Common myeloid progenitor, CD34-positive (primary cell): ENCODE data around the gene GMPR.

ENCODE experiments used
- CTCF ChIA-PET: fragments of 350-600 bp; sonication (Branson Sonifier 250); formaldehyde crosslinking; loops from one replicate; lab custom pipeline; 2021; ENCODE audit warnings: antibody characterized with exemption; lab: Charles Lee
- POLR2A ChIA-PET: fragments of 350-600 bp; sonication (Branson Sonifier 250); formaldehyde crosslinking; loops from one replicate; lab custom pipeline; 2021; ENCODE audit warnings: antibody characterized with exemption; lab: Charles Lee
- DNase-seq, 3 donors: peaks; one replicate each; pipeline versions ENCODE4 v3.0.0 to v3.0.0-alpha.2; 2013
- H3K27ac ChIP-seq, 2 experiments: 1 replicate in 1 of 2; 2 replicates in 1 of 2; pipeline ENCODE4 v1.7.0; 2013; ENCODE audit warnings: inconsistent platforms in 2 of 2, low read length in 2 of 2, mild to moderate bottlenecking in 2 of 2, low read depth in 1 of 2, moderate library complexity in 1 of 2; ENCODE audit not compliant: severe bottlenecking in 2 of 2, insufficient read depth in 1 of 2, poor library complexity in 1 of 2
- H3K27me3 ChIP-seq, 5 experiments: replicated peaks in 2 of 5; 1 replicate in 3 of 5; 2 replicates in 2 of 5; pipeline versions ENCODE4 v1.6.1 to v1.7.0; 2013; ENCODE audit warnings: low read length in 4 of 5, mild to moderate bottlenecking in 2 of 5, moderate library complexity in 2 of 5, inconsistent platforms in 1 of 5; ENCODE audit not compliant: insufficient read depth in 5 of 5, control insufficient read depth in 4 of 5
- H3K36me3 ChIP-seq, 4 experiments: 1 replicate in 2 of 4; 2 replicates in 2 of 4; pipeline versions ENCODE4 v1.6.1 to v1.7.0; 2013; ENCODE audit warnings: low read length in 3 of 4, control low read depth in 1 of 4, mild to moderate bottlenecking in 1 of 4; ENCODE audit not compliant: control insufficient read depth in 4 of 4, insufficient read depth in 4 of 4
- H3K4me1 ChIP-seq, 4 experiments: 1 replicate in 3 of 4; 2 replicates in 1 of 4; pipeline versions ENCODE4 v1.6.1 to v1.7.1; 2013; ENCODE audit warnings: low read length in 3 of 4, mild to moderate bottlenecking in 3 of 4, control low read depth in 1 of 4, inconsistent platforms in 1 of 4, moderate library complexity in 1 of 4; ENCODE audit not compliant: control insufficient read depth in 4 of 4, insufficient read depth in 4 of 4; ENCODE audit errors: control extremely low read depth in 1 of 4
- H3K4me3 ChIP-seq, 7 experiments: 1 replicate in 4 of 7; 2 replicates in 3 of 7; pipeline versions ENCODE4 v1.5.1 to v1.7.0; 2013; ENCODE audit warnings: mild to moderate bottlenecking in 7 of 7, low read length in 6 of 7, moderate library complexity in 6 of 7, inconsistent platforms in 2 of 7, low read depth in 2 of 7, control low read depth in 1 of 7; ENCODE audit not compliant: insufficient read depth in 4 of 7, control insufficient read depth in 1 of 7; ENCODE audit errors: extremely low read depth in 1 of 7
- H3K9me3 ChIP-seq, 5 experiments: 1 replicate in 4 of 5; 2 replicates in 1 of 5; pipeline versions ENCODE4 v1.6.1 to v1.7.1; 2013; ENCODE audit warnings: low read length in 4 of 5, mild to moderate bottlenecking in 2 of 5, inconsistent platforms in 1 of 5, low read depth in 1 of 5, moderate library complexity in 1 of 5; ENCODE audit not compliant: control insufficient read depth in 4 of 5, insufficient read depth in 2 of 5; ENCODE audit errors: control extremely low read depth in 1 of 5
- WGBS: methylation state at CpG from one replicate; pipeline ENCODE4 v1.1.5; 2013; ENCODE audit not compliant: insufficient coverage; 5-methylcytosine and 5-hydroxymethylcytosine counted together

Gene GMPR

DNA sequence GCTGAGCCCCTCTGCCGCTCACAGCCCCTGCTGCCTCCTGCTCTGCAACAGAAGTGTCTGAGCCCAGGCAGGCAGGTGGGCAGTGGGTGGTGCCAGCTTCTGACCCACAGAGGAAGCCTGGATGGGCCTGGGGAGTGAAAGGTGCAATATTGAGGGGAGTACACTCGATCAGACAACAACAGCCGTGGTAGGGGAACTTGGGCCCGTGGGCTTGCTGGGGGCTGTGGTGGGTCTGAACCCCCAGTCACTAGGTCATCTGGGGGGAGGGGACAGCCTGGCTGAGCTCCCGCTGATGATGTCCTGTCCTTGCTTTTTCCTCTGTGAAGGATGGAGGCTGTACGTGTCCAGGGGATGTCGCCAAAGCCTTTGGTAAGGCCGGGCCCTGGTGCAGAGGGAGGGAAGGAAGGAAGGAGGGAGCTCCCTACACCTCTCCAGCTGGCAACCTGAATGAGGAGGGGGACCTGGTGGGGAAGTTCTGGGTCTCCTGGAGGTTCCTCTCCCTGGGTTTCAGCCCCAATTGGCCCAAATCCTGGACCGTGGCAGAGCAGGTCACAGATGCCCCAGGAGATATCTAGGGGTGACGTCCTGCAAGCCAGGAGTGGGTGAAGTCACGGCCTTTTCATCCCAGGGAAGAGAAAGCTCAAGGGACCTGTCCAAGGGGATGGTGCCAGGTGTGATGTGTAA is 47.2 kb downstream of the GMPR start:
- 91% methylated on average over 6 of the region's 11 CpGs for WGBS
- H3K36me3 ChIP-seq, result peaks cover 0 to 21% (median 12%) of the 10 kb centered on the region in 4 experiments
- no peak overlapping the region for H3K27ac ChIP-seq
- POLR2A ChIA-PET, result no interaction called here
- no peak overlapping the region for H3K4me3 ChIP-seq
- CTCF ChIA-PET, result interaction anchor here (1.1 to 2.7 kb wide), 2 partner anchors 17 to 32 kb away, joined by 3 to 8 read pairs; no protein-coding TSS in a partner anchor
- no peak for DNase-seq
- H3K27me3 ChIP-seq, result no peaks in the 10 kb centered on the region
- no peaks in the 10 kb centered on the region for H3K9me3 ChIP-seq
- no peaks in the 10 kb centered on the region for H3K4me1 ChIP-seq

DNA sequence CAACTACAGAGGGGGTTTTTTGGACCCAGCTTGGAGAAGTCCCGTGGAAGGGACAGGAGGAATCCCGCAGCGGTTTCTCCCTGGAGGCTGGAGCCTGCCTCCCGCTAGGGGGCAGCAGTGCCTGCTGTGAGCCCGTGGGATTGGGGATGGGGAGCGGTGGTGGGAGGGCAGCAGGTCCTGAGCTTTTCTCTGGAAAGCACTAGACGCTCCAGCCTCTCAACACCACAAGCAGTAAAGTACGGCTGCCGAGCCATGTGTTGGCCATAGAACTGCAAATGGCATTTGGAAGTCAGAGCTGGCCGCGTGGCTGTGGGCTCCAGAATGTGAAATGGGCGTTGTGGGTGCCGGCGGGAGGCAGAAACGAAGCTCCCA is 47.8 kb downstream of the GMPR start:
- no peaks in the 10 kb centered on the region for H3K9me3 ChIP-seq
- no peaks in the 10 kb centered on the region for H3K4me1 ChIP-seq
- H3K36me3 ChIP-seq, result peaks cover 0 to 23% (median 9%) of the 10 kb centered on the region in 4 experiments
- no peak overlapping the region for H3K4me3 ChIP-seq
- no peak overlapping the region for H3K27ac ChIP-seq
- DNase-seq, result no peak
- no peaks in the 10 kb centered on the region for H3K27me3 ChIP-seq
- ChIA-PET CTCF (interaction anchor here (0.7 to 2.7 kb wide), 2 partner anchors 16 to 31 kb away, joined by 3 to 8 read pairs; no protein-coding TSS in a partner anchor), POLR2A (no interaction called here)
- 89% methylated on average over 12 of the region's 15 CpGs for WGBS

DNA sequence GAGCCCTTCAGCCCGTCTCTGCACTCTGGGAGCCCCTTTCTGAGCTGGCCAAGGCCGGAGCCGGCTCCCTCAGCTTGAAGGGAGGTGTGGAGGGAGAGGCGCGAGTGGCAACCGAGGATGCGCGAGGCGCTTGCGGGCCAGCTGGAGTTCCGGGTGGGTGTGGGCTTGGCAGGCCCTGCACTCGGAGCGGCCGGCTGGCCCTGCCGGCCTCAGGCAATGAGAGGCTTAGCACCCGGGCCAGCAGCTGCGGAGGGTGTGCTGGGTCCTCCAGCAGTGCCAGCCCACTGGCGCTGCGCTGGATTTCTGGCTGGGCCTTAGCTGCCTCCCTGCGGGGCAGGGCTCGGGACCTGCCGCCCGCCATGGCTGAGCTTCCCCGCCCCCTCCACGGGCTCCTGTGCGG is 49.8 kb downstream of the GMPR start:
- no peak for DNase-seq
- no peak overlapping the region for H3K27ac ChIP-seq
- H3K27me3 ChIP-seq, result no peaks in the 10 kb centered on the region
- ChIA-PET CTCF (interaction anchor here (0.9 to 1.2 kb wide), 3 partner anchors 14 to 41 kb away, joined by 3 read pairs; no protein-coding TSS in a partner anchor), POLR2A (no interaction called here)
- H3K36me3 ChIP-seq, result peaks cover 0 to 29% (median 17%) of the 10 kb centered on the region in 4 experiments
- no peaks in the 10 kb centered on the region for H3K4me1 ChIP-seq
- no peak overlapping the region for H3K4me3 ChIP-seq
- 98% methylated on average over 23 of the region's 26 CpGs for WGBS
- H3K9me3 ChIP-seq, result no peaks in the 10 kb centered on the region

DNA sequence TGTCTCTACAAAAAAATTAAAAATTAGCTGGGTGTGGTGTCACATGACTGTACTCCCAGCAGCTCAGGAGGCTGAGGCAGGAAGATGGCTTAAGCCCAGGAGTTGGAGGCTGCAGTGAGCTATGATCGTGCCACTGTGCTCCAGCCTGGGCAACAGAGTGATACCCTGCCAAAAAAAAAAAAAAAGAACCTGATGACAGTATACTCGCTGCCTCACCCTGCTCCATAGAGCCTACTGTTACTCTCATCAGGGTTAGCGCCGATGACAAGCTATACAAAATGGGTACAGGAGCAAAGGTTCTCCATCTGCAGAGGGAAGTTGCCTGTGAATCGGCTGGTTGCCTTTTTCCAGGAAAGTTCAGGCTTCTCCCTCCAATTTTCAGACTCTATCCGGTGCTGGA is 53.4 kb downstream of the GMPR start:
- DNase-seq, result no peak
- Histone ChIP-seq H3K4me3 (no peak overlapping the region), H3K4me1 (no peaks in the 10 kb centered on the region), H3K9me3 (no peaks in the 10 kb centered on the region), H3K36me3 (peaks cover 2 to 30% (median 20%) of the 10 kb centered on the region in 4 experiments), H3K27me3 (no peaks in the 10 kb centered on the region), H3K27ac (no peak overlapping the region)
- 100% methylated on average over 2 of the region's 6 CpGs for WGBS
- CTCF ChIA-PET, result interaction anchor here (0.7 kb wide), 1 partner anchor 15 kb away, joined by 3 read pairs; no protein-coding TSS in a partner anchor
- POLR2A ChIA-PET, result no interaction called here

DNA sequence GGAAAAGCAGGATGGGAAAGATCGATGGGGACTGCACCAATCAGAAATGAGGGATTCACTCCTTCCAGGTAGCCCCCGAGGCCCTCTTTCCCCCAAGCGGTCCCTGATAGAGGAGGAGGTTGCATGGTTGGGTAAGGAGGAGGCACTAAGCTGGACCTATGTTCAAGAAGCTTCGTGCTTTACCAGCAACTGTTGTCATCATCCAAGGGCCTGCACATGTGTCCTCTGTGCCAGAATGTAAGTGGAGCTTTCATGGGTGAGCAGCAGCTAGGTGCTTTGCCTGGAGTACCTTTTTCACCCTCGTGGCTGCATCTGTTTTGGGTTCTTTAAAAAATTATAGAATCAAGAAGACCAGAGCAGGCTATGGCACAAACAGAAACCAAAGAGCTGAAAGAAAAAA is 54.0 kb downstream of the GMPR start:
- Histone ChIP-seq H3K4me3 (no peak overlapping the region), H3K27me3 (no peaks in the 10 kb centered on the region), H3K27ac (no peak overlapping the region), H3K36me3 (peaks cover 2 to 28% (median 22%) of the 10 kb centered on the region in 4 experiments), H3K9me3 (no peaks in the 10 kb centered on the region), H3K4me1 (no peaks in the 10 kb centered on the region)
- DNase-seq, result no peak
- WGBS, result 98% methylated on average over 4 of the region's 5 CpGs
- CTCF ChIA-PET, result interaction anchor here (0.7 kb wide), 1 partner anchor 15 kb away, joined by 3 read pairs; no protein-coding TSS in a partner anchor
- POLR2A ChIA-PET, result no interaction called here

DNA sequence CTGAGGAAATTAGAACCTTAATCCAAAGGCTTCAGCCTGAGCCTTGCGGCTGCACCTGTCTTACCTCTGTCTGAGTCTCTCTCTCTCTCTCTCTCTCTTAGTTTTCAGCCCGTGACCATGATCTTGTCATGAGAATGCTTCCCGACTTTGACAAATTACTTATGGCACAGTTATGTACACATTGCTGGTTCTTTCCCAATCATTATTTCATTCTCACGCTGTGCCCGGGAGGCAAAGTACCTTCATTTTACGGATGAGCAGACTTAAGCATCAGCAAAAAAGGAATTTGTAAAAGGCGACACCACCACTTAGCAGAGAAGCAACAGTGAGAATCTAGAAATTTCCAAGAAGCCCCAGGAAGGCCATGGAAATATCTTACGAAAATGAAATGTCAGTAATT is 54.6 kb downstream of the GMPR start:
- no peak for DNase-seq
- Histone ChIP-seq H3K4me3 (no peak overlapping the region), H3K27ac (no peak overlapping the region), H3K36me3 (peaks cover 2 to 33% (median 25%) of the 10 kb centered on the region in 4 experiments), H3K4me1 (no peaks in the 10 kb centered on the region), H3K9me3 (no peaks in the 10 kb centered on the region), H3K27me3 (no peaks in the 10 kb centered on the region)
- CTCF ChIA-PET, result interaction anchor here (1.6 kb wide), 1 partner anchor 23 kb away, joined by 4 read pairs; no protein-coding TSS in a partner anchor
- 99% methylated on average over 8 of the region's 8 CpGs for WGBS
- POLR2A ChIA-PET, result no interaction called here

DNA sequence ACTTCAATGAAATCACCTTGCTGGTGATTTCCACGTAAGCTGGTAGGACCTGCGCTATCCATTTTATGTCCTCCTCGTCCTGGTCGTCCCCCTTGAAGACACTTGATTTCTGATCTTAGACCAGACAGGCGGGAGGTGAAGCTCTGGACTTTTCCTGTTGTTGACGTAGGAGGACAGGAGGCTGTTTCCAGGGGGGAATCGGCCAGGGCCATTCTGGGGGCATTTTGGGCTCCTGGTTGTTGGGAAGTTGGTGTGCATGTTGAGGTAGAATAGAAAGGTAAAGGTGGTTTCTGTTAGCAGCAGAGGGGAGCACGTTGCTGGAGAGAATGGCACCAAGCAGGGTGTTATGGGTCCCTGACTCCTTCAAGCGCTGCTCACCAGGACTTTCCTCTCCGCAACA is 56.0 kb downstream of the GMPR start:
- WGBS, result 99% methylated on average over 8 of the region's 10 CpGs
- ChIA-PET POLR2A (no interaction called here), CTCF (interaction anchor here (1.2 to 1.6 kb wide), 2 partner anchors 21 to 22 kb away, joined by 4 read pairs; no protein-coding TSS in a partner anchor)
- no peaks in the 10 kb centered on the region for H3K4me1 ChIP-seq
- no peaks in the 10 kb centered on the region for H3K9me3 ChIP-seq
- no peaks in the 10 kb centered on the region for H3K27me3 ChIP-seq
- no peak overlapping the region for H3K27ac ChIP-seq
- H3K36me3 ChIP-seq, result peaks cover 2 to 37% (median 29%) of the 10 kb centered on the region in 4 experiments
- DNase-seq, result no peak
- H3K4me3 ChIP-seq, result no peak overlapping the region
